IPS-20b (cell line): ENCODE results near the gene VASN.

ENCODE experiments used
- H3K27ac ChIP-seq: one replicate; pipeline ENCODE4 v1.5.1; 2013; ENCODE audit warnings: low read length
- H3K27me3 ChIP-seq: 2 replicates; pipeline ENCODE4 v1.6.1; 2013; ENCODE audit warnings: mild to moderate bottlenecking, low read length, inconsistent platforms; ENCODE audit not compliant: insufficient read depth
- H3K36me3 ChIP-seq: 2 replicates; pipeline ENCODE4 v1.6.1; 2013; ENCODE audit warnings: low read depth, mild to moderate bottlenecking, inconsistent platforms, low read length, moderate library complexity; ENCODE audit not compliant: insufficient read depth
- H3K4me1 ChIP-seq: 2 replicates; pipeline ENCODE4 v1.6.1; 2013; ENCODE audit warnings: mild to moderate bottlenecking, control low read depth, inconsistent platforms, low read length, moderate library complexity; ENCODE audit not compliant: insufficient read depth
- H3K4me3 ChIP-seq: 2 replicates; pipeline ENCODE4 v1.5.1; 2013; ENCODE audit warnings: mild to moderate bottlenecking, low read length, inconsistent platforms
- H3K9ac ChIP-seq: 2 replicates; pipeline ENCODE4 v1.6.1; 2013; ENCODE audit warnings: low read depth, mild to moderate bottlenecking, inconsistent platforms, low read length, moderate library complexity
- H3K9me3 ChIP-seq: 2 replicates; pipeline ENCODE4 v1.6.1; 2013; ENCODE audit warnings: mild to moderate bottlenecking, low read depth, low read length, inconsistent platforms; ENCODE audit not compliant: insufficient read depth

VASN gene

GRCh38 chr16:4378161-4378666, 6.6 kb downstream of the VASN start:
- peaks cover 26% of the 10 kb centered on the region for H3K4me1 ChIP-seq
- H3K4me3 ChIP-seq = no peak overlapping the region
- H3K36me3 ChIP-seq = peaks cover 5% of the 10 kb centered on the region; the same call in 1 of the 2 replicates
- H3K27me3 ChIP-seq = no peaks in the 10 kb centered on the region
- H3K9me3 ChIP-seq = no peaks in the 10 kb centered on the region
- H3K9ac ChIP-seq = no peak overlapping the region
- H3K27ac ChIP-seq = no peak overlapping the region

DNA sequence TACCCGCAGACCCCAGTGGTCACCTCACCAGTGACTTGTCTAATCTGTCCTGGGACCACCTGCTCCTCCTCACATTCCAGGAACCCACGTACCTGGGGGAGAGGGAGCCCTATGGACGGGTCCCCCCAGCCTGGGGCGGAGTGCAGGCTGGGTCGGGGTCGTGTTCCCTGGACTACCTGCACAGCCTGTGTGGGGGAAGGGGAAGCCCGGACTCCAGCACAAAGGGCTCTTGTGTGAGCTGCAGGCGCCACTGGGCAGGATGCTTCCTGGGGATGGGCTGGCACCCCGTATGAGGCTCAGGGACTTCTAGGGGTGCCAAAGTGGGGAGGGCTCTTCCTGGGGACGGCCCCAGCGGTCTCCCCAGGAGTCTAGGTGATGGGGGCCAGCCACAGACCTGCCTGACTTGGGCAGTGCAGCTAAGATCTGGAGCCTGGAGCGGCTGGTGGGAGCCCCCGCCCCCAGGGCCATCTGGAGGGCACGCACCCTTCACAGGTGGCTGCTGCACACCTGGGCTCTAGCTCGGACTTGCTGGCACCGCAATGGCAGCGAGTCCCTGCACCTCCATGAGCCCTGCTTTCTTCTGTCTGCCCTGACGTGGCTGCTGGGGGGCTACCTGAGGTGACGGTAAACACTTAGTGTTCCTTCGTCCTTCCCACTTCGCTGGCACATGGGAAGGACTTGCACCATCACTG, 7.5 kb downstream of the VASN start:
- Histone ChIP-seq H3K4me1 (peaks cover 18% of the 10 kb centered on the region), H3K36me3 (peaks cover 5% of the 10 kb centered on the region; the same call in 1 of the 2 replicates), H3K27ac (no peak overlapping the region), H3K27me3 (no peaks in the 10 kb centered on the region), H3K4me3 (no peak overlapping the region), H3K9me3 (no peaks in the 10 kb centered on the region), H3K9ac (no peak overlapping the region)

GRCh38 chr16:4380119-4381063, 8.7 kb downstream of the VASN start:
- no peaks in the 10 kb centered on the region for H3K27me3 ChIP-seq
- no peaks in the 10 kb centered on the region for H3K9me3 ChIP-seq
- H3K4me3 ChIP-seq = no peak overlapping the region
- H3K36me3 ChIP-seq = peaks cover 5% of the 10 kb centered on the region; the same call in 1 of the 2 replicates
- H3K27ac ChIP-seq = no peak overlapping the region
- no peak overlapping the region for H3K9ac ChIP-seq
- H3K4me1 ChIP-seq = peaks cover 9% of the 10 kb centered on the region; the same call in 1 of the 2 replicates

GRCh38 chr16:4381072-4381934, 9.7 kb downstream of the VASN start:
- Histone ChIP-seq H3K9ac (no peak overlapping the region), H3K4me3 (no peak overlapping the region), H3K9me3 (no peaks in the 10 kb centered on the region), H3K27ac (no peak overlapping the region), H3K4me1 (peaks cover 9% of the 10 kb centered on the region; the same call in 1 of the 2 replicates), H3K36me3 (peaks cover 5% of the 10 kb centered on the region; the same call in 1 of the 2 replicates), H3K27me3 (no peaks in the 10 kb centered on the region)

- Histone ChIP-seq H3K36me3 (peaks cover 5% of the 10 kb centered on the region; the same call in 1 of the 2 replicates), H3K4me3 (no peak overlapping the region), H3K9me3 (no peaks in the 10 kb centered on the region), H3K4me1 (peaks cover 5% of the 10 kb centered on the region; the same call in 1 of the 2 replicates), H3K9ac (no peak overlapping the region), H3K27ac (no peak overlapping the region), H3K27me3 (no peaks in the 10 kb centered on the region)
These were observed 10.5 kb downstream of the VASN start for GRCh38 chr16:4381935-4382794.

- no peak overlapping the region for H3K4me3 ChIP-seq
- H3K9me3 ChIP-seq = no peaks in the 10 kb centered on the region
- H3K4me1 ChIP-seq = no peaks in the 10 kb centered on the region; the same call in 1 of the 2 replicates
- no peak overlapping the region for H3K27ac ChIP-seq
- H3K9ac ChIP-seq = no peak overlapping the region
- no peaks in the 10 kb centered on the region for H3K27me3 ChIP-seq
- peaks cover 5% of the 10 kb centered on the region; the same call in 1 of the 2 replicates for H3K36me3 ChIP-seq
These were observed 11.2 kb downstream of the VASN start for GRCh38 chr16:4382795-4383357.

GRCh38 chr16:4383591-4384444, 12.2 kb downstream of the VASN start:
- Histone ChIP-seq H3K9ac (no peak overlapping the region), H3K36me3 (peaks cover 5% of the 10 kb centered on the region; the same call in 1 of the 2 replicates), H3K4me3 (no peak overlapping the region), H3K27ac (no peak overlapping the region), H3K4me1 (peaks cover 3% of the 10 kb centered on the region; the same call in 1 of the 2 replicates), H3K9me3 (no peaks in the 10 kb centered on the region), H3K27me3 (no peaks in the 10 kb centered on the region)

DNA sequence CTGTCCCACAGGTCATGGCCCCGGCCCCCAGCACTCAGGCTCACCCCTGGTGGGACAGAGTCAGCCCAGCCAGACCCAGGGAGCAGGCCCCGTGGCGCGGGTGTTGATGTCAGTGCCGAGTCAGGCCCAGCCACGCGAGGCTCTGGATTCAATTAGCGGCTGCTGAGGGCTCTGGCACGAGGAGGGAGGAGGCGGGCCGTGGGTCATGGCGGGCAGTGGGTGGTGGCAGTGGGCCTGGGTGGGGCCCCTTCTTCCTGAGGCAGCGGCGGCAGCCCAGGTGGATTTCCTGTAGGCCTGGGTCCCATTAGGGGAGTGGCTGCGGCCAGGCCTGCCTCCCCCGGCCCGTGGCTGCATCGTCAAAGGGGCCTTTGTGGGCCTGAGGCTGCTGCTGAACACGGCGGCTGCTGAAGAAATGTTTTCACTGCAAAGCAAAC, 12.9 kb downstream of the VASN start:
- H3K4me1 ChIP-seq = peaks cover 8% of the 10 kb centered on the region
- peaks cover 5% of the 10 kb centered on the region; the same call in 1 of the 2 replicates for H3K36me3 ChIP-seq
- H3K27ac ChIP-seq = no peak overlapping the region

GRCh38 chr16:4385066-4385788, 13.6 kb downstream of the VASN start:
- no peak overlapping the region for H3K27ac ChIP-seq
- peaks cover 15% of the 10 kb centered on the region for H3K4me1 ChIP-seq
- peaks cover 5% of the 10 kb centered on the region; the same call in 1 of the 2 replicates for H3K36me3 ChIP-seq
- H3K9me3 ChIP-seq = no peaks in the 10 kb centered on the region
- H3K4me3 ChIP-seq = no peak overlapping the region
- no peaks in the 10 kb centered on the region for H3K27me3 ChIP-seq
- H3K9ac ChIP-seq = no peak overlapping the region

More for the DNA sequence above, 12.9 kb downstream of the VASN start:
- H3K9ac ChIP-seq = no peak overlapping the region
- H3K4me3 ChIP-seq = no peak overlapping the region
- H3K9me3 ChIP-seq = no peaks in the 10 kb centered on the region
- no peaks in the 10 kb centered on the region for H3K27me3 ChIP-seq
